GM18499 (cell line): ENCODE measurements around the gene C4BPA.

ENCODE experiments used
- ATAC-seq: cut with Tn5 transposase; IDR thresholded peaks from one replicate; pipeline ENCODE4 v1.9.1; 2021; ENCODE audit warnings: moderate number of reproducible peaks; ENCODE audit not compliant: insufficient read depth, unreplicated experiment

The C4BPA gene

DNA sequence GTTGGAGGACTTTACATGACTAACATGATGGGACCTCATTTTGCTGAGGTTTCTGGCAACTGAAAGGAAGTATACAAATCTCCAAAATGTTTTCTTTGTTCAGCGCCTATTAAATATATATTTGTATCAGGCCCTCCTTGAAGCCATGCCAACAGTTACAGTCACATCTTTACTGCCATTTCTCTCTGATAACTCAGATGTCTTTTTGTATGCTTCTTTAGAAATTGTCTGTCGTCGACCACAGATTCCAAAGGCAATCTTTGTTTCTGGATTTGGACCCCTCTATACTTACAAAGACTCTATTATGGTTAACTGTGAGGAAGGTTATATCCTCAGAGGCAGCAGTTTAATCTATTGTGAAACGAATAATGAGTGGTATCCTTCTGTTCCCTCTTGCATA lies 69.4 kb downstream of the C4BPA start:
- ATAC-seq = no peak

DNA sequence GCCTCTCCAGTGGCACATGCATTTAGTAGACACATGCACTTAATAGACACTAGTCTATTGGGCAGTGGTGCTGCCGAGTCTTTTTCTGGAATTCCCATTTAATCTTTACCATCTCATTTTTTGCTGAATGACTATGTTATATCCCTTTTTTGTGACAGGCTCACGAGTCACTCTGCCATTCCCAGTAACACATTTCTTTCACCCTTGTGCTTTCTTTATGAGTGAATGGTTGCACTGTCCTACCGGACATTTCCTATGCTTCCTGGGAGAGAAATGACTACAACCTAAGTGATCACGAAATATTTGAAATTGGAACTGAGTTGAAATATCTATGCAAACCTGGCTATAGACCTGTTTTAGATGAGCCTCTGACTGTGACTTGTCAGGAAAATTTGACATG lies 70.9 kb downstream of the C4BPA start:
- no peak for ATAC-seq

DNA sequence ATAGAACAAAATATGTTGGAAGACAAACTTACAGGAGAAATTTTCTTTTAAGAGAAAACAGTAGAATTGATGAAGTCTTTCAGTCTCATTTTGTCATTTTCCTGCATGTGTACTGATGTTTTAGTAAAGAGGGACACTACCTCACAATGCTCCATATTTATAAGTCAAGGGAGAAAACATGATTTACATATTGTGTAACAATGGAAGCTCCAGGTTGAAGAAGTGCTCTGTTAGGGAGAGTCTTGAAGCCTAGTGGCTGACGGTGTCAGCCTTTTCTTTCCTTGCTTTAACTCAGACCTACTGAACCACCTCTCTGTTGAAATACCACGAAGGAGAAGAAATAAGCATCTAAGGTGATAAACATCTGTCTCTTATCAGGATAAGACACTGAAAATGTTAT lies 75.0 kb downstream of the C4BPA start:
- no peak for ATAC-seq

DNA sequence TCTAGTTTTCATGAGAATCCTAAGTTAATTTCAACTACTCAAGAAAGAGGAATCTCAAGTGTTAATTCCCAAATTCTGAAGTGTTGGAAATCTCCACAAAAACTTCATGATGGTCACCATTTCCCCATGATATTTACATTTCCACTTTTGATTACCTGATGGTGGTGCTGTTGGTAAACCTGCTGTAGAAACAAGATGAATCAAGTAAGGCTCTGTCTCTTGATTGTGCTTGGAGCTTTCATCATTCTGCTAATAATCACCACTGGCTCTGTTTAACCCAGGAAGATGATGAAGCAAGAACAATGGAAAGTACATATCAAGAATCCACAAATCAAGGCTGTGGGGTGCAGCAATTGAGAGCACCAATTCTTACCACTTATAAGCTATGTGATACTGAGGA lies 77.8 kb downstream of the C4BPA start:
- ATAC-seq = no peak

DNA sequence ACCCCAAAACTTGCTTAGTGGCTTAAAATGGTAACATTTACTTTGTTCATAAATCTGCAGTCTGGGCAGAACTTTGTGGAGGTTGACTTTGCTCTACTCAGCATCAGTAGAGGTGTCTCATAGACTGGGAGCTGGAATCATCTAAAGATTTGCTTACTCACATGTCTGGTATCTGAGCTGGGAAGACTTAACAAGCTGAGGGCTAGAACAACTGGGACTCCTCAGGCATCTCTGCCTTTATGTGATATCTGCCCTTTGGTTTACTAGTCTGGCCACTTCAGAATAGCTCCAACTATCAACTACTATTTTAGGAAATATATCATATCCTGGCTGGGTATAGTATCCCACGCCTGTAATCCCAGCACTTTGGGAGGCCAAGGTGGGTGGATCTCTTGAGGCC lies 82.5 kb downstream of the C4BPA start:
- no peak for ATAC-seq

DNA sequence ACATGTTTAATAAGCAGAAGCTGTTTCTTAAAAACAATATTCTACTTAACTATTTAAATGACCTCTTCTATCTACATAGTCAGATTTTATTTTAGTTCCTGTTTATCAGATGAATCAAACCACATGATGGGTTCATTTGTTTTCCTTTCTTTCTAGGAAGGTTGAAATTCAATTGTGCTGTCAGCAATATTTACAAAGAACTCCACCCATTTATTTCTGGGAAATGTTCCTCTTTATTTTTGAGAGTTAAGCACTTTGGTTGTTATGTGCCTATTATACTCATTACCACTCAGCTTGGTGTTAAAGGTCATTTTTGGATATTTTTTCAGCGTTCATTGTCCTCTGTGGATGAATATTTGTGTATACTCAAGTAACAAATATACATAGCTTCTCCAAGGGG lies 84.9 kb downstream of the C4BPA start:
- ATAC-seq = no peak

DNA sequence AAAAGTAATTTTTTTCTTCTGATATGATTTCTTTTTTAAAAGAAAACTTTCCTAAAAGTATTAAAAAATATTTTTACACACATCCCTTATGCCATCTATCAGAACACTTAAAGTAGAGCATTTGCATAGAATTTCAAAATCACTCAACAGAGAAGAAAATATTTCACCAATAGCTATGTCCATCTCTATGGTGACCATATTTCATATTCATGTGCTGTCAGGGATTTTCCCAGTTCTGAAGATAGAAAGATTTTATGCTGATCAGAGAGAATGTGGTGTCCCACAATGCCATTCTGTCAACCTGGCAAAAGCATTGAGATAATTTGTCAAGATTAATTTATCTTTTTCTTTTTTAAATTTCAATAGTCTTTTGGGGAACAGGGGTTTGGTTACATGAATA lies 87.0 kb downstream of the C4BPA start:
- no peak for ATAC-seq

DNA sequence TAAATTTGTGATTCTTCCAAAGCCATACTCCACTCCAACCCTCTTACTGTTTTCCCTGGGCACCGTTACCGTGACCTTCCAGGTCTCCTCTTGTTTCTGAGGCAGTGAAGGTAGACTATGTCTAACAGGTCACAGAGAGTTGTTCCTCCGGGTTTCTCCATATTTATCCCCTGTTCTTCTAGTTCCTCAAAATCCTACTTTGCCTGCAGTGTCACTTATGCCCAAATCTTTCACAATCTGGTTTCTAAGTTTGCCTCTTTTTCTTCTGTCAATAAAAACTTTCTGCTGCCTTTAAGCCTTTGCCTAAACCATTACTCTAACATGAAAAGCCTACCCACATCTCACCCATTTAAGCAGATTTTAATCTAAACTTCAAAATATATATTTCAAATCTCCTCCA lies 87.7 kb downstream of the C4BPA start:
- ATAC-seq = no peak

DNA sequence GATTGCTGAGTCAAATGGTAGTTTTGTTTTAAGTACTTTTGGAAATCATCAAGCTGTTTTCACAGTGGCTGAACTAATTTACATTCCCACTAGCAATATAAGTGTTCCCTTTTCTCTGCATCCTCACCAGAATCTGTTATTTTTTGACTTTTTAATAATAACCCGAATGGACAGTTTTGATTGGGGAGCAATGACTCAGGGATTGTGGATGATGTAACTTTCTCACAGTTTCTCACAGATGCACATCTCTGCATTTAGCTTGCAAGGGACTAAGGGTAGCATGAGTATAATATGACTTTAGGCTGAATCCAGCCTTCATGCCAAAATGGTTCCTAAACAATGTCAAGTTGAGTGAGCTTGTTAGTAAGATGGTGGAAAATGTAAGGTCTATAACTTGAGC lies 90.2 kb downstream of the C4BPA start:
- no peak for ATAC-seq
